Right lung (tissue), 5 donors: Measurements from ENCODE around the gene SCUBE1. TPM values are rescaled to one million over a fixed set of nuclear protein-coding genes. Genes with fewer than 3 reads are reported as not detected.

Experiments used
- DNase-seq, 2 donors: peaks; one replicate each; pipeline ENCODE4 v3.0.0-alpha.2; 2013
- polyA plus RNA-seq, 5 donors: library from polyadenylated mRNA; unstranded; fragments of 120-200 nt; gene quantifications; one replicate each; pipeline versions ENCODE4 v1.2.1 to v1.2.3, GENCODE V29; 2013; ENCODE audit warnings: inconsistent platforms in 1 of 5, low replicate concordance in 1 of 5; ENCODE audit not compliant: insufficient read length in 5 of 5, insufficient read depth in 1 of 5

Gene SCUBE1
- polyA plus RNA-seq, 5 donors = 0.69 to 3.1 (median 1.1) TPM

GRCh38 chr22:43179146-43179910 is 163.8 kb downstream of the SCUBE1 start:
- no peak for DNase-seq

GRCh38 chr22:43177479-43177878 is 165.7 kb downstream of the SCUBE1 start:
- DNase-seq = no peak

GRCh38 chr22:43176090-43176489 is 167.1 kb downstream of the SCUBE1 start:
- DNase-seq = no peak

GRCh38 chr22:43174941-43175531 is 168.1 kb downstream of the SCUBE1 start:
- DNase-seq = no peak

- DNase-seq = no peak
Measured at GRCh38 chr22:43173976-43174720, 169.0 kb downstream of the SCUBE1 start.

- DNase-seq = no peak
Measured at GRCh38 chr22:43173566-43173965, 169.6 kb downstream of the SCUBE1 start.

GRCh38 chr22:43172191-43172590 is 171.0 kb downstream of the SCUBE1 start:
- no peak for DNase-seq

GRCh38 chr22:43171607-43172006 is 171.6 kb downstream of the SCUBE1 start:
- DNase-seq = no peak

- no peak for DNase-seq
Measured at GRCh38 chr22:43171019-43171491, 172.1 kb downstream of the SCUBE1 start.

GRCh38 chr22:43170131-43170480 is 173.1 kb downstream of the SCUBE1 start:
- no peak for DNase-seq

- DNase-seq = no peak
Measured at GRCh38 chr22:43169310-43170130, 173.7 kb downstream of the SCUBE1 start.

GRCh38 chr22:43168471-43169309 is 174.5 kb downstream of the SCUBE1 start:
- no peak for DNase-seq

GRCh38 chr22:43167001-43167589 is 176.1 kb downstream of the SCUBE1 start:
- no peak for DNase-seq

- DNase-seq = no peak
Measured at GRCh38 chr22:43166132-43166930, 176.8 kb downstream of the SCUBE1 start.

- DNase-seq = no peak
Measured at GRCh38 chr22:43164636-43165035, 178.5 kb downstream of the SCUBE1 start.

- no peak for DNase-seq
Measured at GRCh38 chr22:43163241-43163795, 179.9 kb downstream of the SCUBE1 start.

GRCh38 chr22:43162412-43163150 is 180.6 kb downstream of the SCUBE1 start:
- no peak for DNase-seq

- DNase-seq = no peak
Measured at GRCh38 chr22:43160497-43161126, 182.6 kb downstream of the SCUBE1 start.
